MM.1S (cell line): ENCODE data around the gene DYNLT3.

ENCODE experiments used
- DNase-seq: peaks from one replicate; pipeline ENCODE4 v3.0.0-alpha.2; 2015
- H2AFZ ChIP-seq: fragments of 300-600 bp; sonication (generic); 2 replicates; pipeline ENCODE4 v1.6.0; 2016; ENCODE audit warnings: antibody characterized with exemption, low read length
- H3F3A ChIP-seq: fragments of 300-600 bp; sonication (generic); 2 replicates; pipeline ENCODE4 v1.6.1; 2016; ENCODE audit warnings: mild to moderate bottlenecking, antibody characterized with exemption, low read length, moderate library complexity, mixed read lengths; ENCODE audit not compliant: insufficient read depth
- H3K27ac ChIP-seq: fragments of 300-600 bp; sonication (generic); 2 replicates; pipeline ENCODE4 v1.5.1; 2016; ENCODE audit warnings: mild to moderate bottlenecking, low read length
- H3K27me3 ChIP-seq: fragments of 300-600 bp; sonication (generic); replicated peaks from 2 replicates; pipeline ENCODE4 v1.6.0; 2016; ENCODE audit warnings: low read length; ENCODE audit not compliant: insufficient read depth
- H3K36me3 ChIP-seq: fragments of 300-600 bp; sonication (generic); replicated peaks from 2 replicates; pipeline ENCODE4 v1.6.1; 2016; ENCODE audit warnings: mild to moderate bottlenecking, low read length, mixed read lengths; ENCODE audit not compliant: insufficient read depth
- H3K4me1 ChIP-seq: fragments of 300-600 bp; sonication (generic); 2 replicates; pipeline ENCODE4 v1.6.1; 2016; ENCODE audit warnings: low read length, mixed read lengths
- H3K4me2 ChIP-seq: fragments of 300-600 bp; sonication (generic); 2 replicates; pipeline ENCODE4 v1.6.0; 2016; ENCODE audit warnings: low read depth, low read length
- H3K4me3 ChIP-seq: fragments of 300-600 bp; sonication (generic); 2 replicates; pipeline ENCODE4 v1.5.1; 2016; ENCODE audit warnings: low read length, mixed read lengths
- H3K79me2 ChIP-seq: fragments of 300-600 bp; sonication (generic); 2 replicates; pipeline ENCODE4 v1.6.1; 2016; ENCODE audit warnings: mixed run types, low read length, mixed read lengths
- H3K9ac ChIP-seq: fragments of 300-600 bp; sonication (generic); 2 replicates; pipeline ENCODE4 v1.6.1; 2016; ENCODE audit warnings: low read length, mixed read lengths
- H3K9me2 ChIP-seq: fragments of 300-600 bp; sonication (generic); replicated peaks from 2 replicates; pipeline ENCODE4 v1.6.1; 2016; ENCODE audit warnings: mild to moderate bottlenecking, low read length, mixed read lengths; ENCODE audit not compliant: insufficient read depth
- H3K9me3 ChIP-seq: fragments of 300-600 bp; sonication (generic); replicated peaks from 2 replicates; pipeline ENCODE4 v1.6.1; 2016; ENCODE audit warnings: mild to moderate bottlenecking, low read length, mixed read lengths; ENCODE audit not compliant: insufficient read depth
- H4K20me1 ChIP-seq: fragments of 300-600 bp; sonication (generic); 2 replicates; pipeline ENCODE4 v1.6.1; 2016; ENCODE audit warnings: mild to moderate bottlenecking, low read length, moderate library complexity, mixed read lengths; ENCODE audit not compliant: insufficient read depth
- CTCF ChIP-seq: fragments of 300-600 bp; sonication (generic); IDR thresholded peaks from 2 replicates; pipeline ENCODE4 v1.5.1; 2016; ENCODE audit warnings: antibody characterized with exemption, low read length, mixed read lengths
- EZH2 ChIP-seq: fragments of 300-600 bp; sonication (generic); optimal IDR thresholded peaks from 2 replicates; pipeline ENCODE3; 2017; ENCODE audit warnings: low read depth, mild to moderate bottlenecking, antibody characterized with exemption, low read length, mixed read lengths
- EZH2phosphoT487 ChIP-seq: fragments of 300-600 bp; sonication (generic); IDR thresholded peaks from 2 replicates; pipeline ENCODE4 v1.6.1; 2018; ENCODE audit warnings: antibody characterized with exemption, low read length

DYNLT3 gene, protein sequence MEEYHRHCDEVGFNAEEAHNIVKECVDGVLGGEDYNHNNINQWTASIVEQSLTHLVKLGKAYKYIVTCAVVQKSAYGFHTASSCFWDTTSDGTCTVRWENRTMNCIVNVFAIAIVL

DNA sequence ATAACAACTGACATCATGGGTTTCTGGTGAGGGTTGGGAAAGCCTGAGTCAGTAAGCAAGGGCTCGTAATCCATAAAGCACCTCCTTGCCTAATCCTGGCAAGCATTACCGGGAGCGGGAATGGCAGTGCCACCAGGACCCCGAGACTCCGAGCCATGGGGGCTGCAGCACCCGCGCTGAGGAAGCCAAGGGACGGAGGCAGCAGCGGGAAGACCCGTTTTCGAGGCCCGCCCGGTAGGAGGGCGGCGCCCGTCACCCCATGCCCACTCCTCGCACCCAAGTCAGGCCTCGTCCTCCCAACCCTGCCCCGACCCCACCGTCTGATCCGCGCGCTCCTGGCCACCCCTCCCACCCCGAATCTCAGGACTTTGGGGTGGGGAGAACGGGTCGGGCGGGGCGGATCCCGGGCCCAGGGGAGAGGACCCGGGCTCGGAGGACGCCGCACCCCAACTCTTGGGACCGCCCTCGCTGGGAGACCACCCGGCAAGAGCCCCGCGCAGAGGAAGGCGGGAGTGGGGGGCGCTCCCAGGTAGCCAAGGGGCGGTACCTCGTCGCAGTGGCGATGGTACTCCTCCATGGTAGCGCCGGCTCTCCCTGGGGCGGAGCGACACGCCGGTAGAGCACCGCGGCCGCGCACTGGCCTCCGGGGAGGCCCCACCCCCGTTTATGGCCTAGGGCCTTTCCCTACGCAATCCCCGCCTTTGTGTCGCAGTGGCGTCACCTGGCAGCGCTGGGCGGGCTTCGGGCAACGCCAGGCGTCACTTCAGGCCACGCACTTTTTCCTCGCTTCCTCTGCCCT is at the start of gene DYNLT3:
DYNLT3 (minus strand) TSS at position 638 of the 799 bp plus-strand sequence; CDS start at position 577, 61 bp downstream.
- Histone ChIP-seq H3K36me3 (no peaks in the 10 kb centered on the region), H3K9me3 (no peaks in the 10 kb centered on the region), H3K9ac (peak within 1 kb of the TSS; percentile 65), H2AFZ (peak within 1 kb of the TSS; percentile 75), H3K9me2 (no peaks in the 10 kb centered on the region), H3F3A (no peaks in the 10 kb centered on the region), H3K27ac (no peak within 1 kb of the TSS), H3K4me3 (peak within 1 kb of the TSS; percentile 71), H3K27me3 (no peaks in the 10 kb centered on the region), H3K79me2 (no peaks in the 10 kb centered on the region), H3K4me1 (no peaks in the 10 kb centered on the region), H4K20me1 (no peaks in the 10 kb centered on the region), H3K4me2 (peak within 1 kb of the TSS; percentile 54)
- TF ChIP-seq EZH2 (no peak), CTCF (no peak), EZH2phosphoT487 (no peak)
- DNase-seq: peak; percentile 81

- Histone ChIP-seq H4K20me1 (no peaks in the 10 kb centered on the region), H3K36me3 (no peaks in the 10 kb centered on the region), H3K4me1 (no peaks in the 10 kb centered on the region), H3K9ac (no peak overlapping the region), H2AFZ (no peak overlapping the region), H3K27me3 (no peaks in the 10 kb centered on the region), H3K9me3 (no peaks in the 10 kb centered on the region), H3K79me2 (no peaks in the 10 kb centered on the region), H3K4me3 (no peak overlapping the region), H3K27ac (no peak overlapping the region), H3K4me2 (no peak overlapping the region), H3K9me2 (no peaks in the 10 kb centered on the region), H3F3A (no peaks in the 10 kb centered on the region)
- no peak for TF ChIP-seq EZH2phosphoT487
- no peak for TF ChIP-seq CTCF
- DNase-seq: no peak
Observed at GRCh38 chrX:37896511-37896890, 49.1 kb upstream of the DYNLT3 start.

- no peak overlapping the region for H3K4me3 ChIP-seq
- no peak overlapping the region for H3K27ac ChIP-seq
- no peak for TF ChIP-seq CTCF
- no peak for TF ChIP-seq EZH2
- TF ChIP-seq EZH2phosphoT487: no peak
- no peaks in the 10 kb centered on the region for H3K9me3 ChIP-seq
- H3K4me2 ChIP-seq: no peak overlapping the region
- no peaks in the 10 kb centered on the region for H3K4me1 ChIP-seq
- DNase-seq: no peak
- H3F3A ChIP-seq: no peaks in the 10 kb centered on the region
- no peaks in the 10 kb centered on the region for H3K79me2 ChIP-seq
- no peaks in the 10 kb centered on the region for H3K36me3 ChIP-seq
- no peaks in the 10 kb centered on the region for H3K9me2 ChIP-seq
- no peak overlapping the region for H3K9ac ChIP-seq
- H2AFZ ChIP-seq: no peak overlapping the region
- H4K20me1 ChIP-seq: no peaks in the 10 kb centered on the region
- H3K27me3 ChIP-seq: no peaks in the 10 kb centered on the region
Observed at GRCh38 chrX:37895795-37896510, 48.6 kb upstream of the DYNLT3 start.
